ENCODE measurements around the gene DLG4. TPM values are rescaled to one million over a fixed set of nuclear protein-coding genes. Genes with fewer than 3 reads are reported as not detected.
A peak's percentile ranks its signal among the peaks of the same experiment; 100 is the strongest.

The DLG4 gene
- total RNA-seq, 2 experiments from 2014 or later = 15.4 to 27.3 TPM

- H3K4me2 ChIP-seq (ENCODE audit: low read length) = peak overlapping the region; percentile 78
- TF ChIP-seq CTCF (conservative IDR thresholded peaks at IDR 0.05; ENCODE audit: low read length) (peak; percentile 74), EZH2phosphoT487 (IDR thresholded peaks at IDR 0.05; ENCODE audit: borderline replicate concordance, low read depth, low read length) (no peak)
- H3K4me3 ChIP-seq (ENCODE audit: low read depth, low read length, poor library complexity, severe bottlenecking) = peak overlapping the region; percentile 75
- BruUV-seq (replicated peaks) = no TSS peak
- DNase-seq (ENCODE audit: low spot score) = peak; percentile 99
- H3K4me1 ChIP-seq (ENCODE audit: insufficient read depth, low read length, poor library complexity, severe bottlenecking) = peaks cover 52% of the 10 kb centered on the region
- no peaks in the 10 kb centered on the region for H3K36me3 ChIP-seq (ENCODE audit: insufficient read depth, low read length)
- POLR2A ChIA-PET = interaction anchor here (0.7 kb wide), 1 partner anchor 175 kb away, joined by 3 read pairs; no protein-coding TSS in a partner anchor
- H3K27ac ChIP-seq (ENCODE audit: low read depth, low read length, poor library complexity, severe bottlenecking) = peak overlapping the region; percentile 65
- no peaks in the 10 kb centered on the region for H4K20me1 ChIP-seq (ENCODE audit: insufficient read depth, low read length)
- intact Hi-C loops (cut with micrococcal nuclease; ENCODE audit: unreplicated experiment) = loop anchor here (1.0 to 2.0 kb wide), 2 partner anchors 24 to 93 kb away; partner anchors contain the start of genes EIF5A and PHF23
- H3K79me2 ChIP-seq (ENCODE audit: insufficient read depth, low read depth, low read length) = peaks cover 30% of the 10 kb centered on the region
- no peak overlapping the region for H2AFZ ChIP-seq (ENCODE audit: low read length)
- H3K9me3 ChIP-seq (ENCODE audit: low read length) = no peaks in the 10 kb centered on the region
- CTCF ChIA-PET (ENCODE audit: unreplicated experiment) = interaction anchor here (0.6 kb wide), 2 partner anchors 630 to 654 kb away, joined by 4 read pairs; no protein-coding TSS in a partner anchor
- no peaks in the 10 kb centered on the region for H3K9me2 ChIP-seq (ENCODE audit: insufficient read depth, low read length)
Observed at GRCh38 chr17:7214300-7215135, 5.1 kb downstream of the DLG4 start.

GRCh38 chr17:7213895-7214299 is 5.7 kb downstream of the DLG4 start:
- Histone ChIP-seq H3K36me3 (ENCODE audit: insufficient read depth, low read length) (no peaks in the 10 kb centered on the region), H3K79me2 (ENCODE audit: insufficient read depth, low read depth, low read length) (peaks cover 30% of the 10 kb centered on the region), H4K20me1 (ENCODE audit: insufficient read depth, low read length) (no peaks in the 10 kb centered on the region), H3K9me3 (ENCODE audit: low read length) (no peaks in the 10 kb centered on the region), H3K4me3 (ENCODE audit: low read depth, low read length, poor library complexity, severe bottlenecking) (peak overlapping the region; percentile 75), H3K4me2 (ENCODE audit: low read length) (peak overlapping the region; percentile 72), H3K27ac (ENCODE audit: low read depth, low read length, poor library complexity, severe bottlenecking) (peak overlapping the region; percentile 51), H3K9me2 (ENCODE audit: insufficient read depth, low read length) (no peaks in the 10 kb centered on the region), H3K4me1 (ENCODE audit: insufficient read depth, low read length, poor library complexity, severe bottlenecking) (peaks cover 46% of the 10 kb centered on the region), H2AFZ (ENCODE audit: low read length) (no peak overlapping the region)
- POLR2A ChIA-PET = interaction anchor here (0.7 kb wide), 1 partner anchor 174 kb away, joined by 3 read pairs; no protein-coding TSS in a partner anchor
- TF ChIP-seq CTCF (conservative IDR thresholded peaks at IDR 0.05; ENCODE audit: low read length) = peak; percentile 82
- TF ChIP-seq EZH2phosphoT487 (IDR thresholded peaks at IDR 0.05; ENCODE audit: borderline replicate concordance, low read depth, low read length) = no peak
- intact Hi-C loops (cut with micrococcal nuclease; ENCODE audit: unreplicated experiment) = loop anchor here (1.0 to 2.0 kb wide), 2 partner anchors 25 to 93 kb away; partner anchors contain the start of genes EIF5A and PHF23
- DNase-seq (ENCODE audit: low spot score) = peak; percentile 86
- CTCF ChIA-PET (ENCODE audit: unreplicated experiment) = interaction anchor here (0.6 kb wide), 1 partner anchor 654 kb away, joined by 4 read pairs; no protein-coding TSS in a partner anchor
- no TSS peak for BruUV-seq (replicated peaks)
